HEK293 (cell line): Measurements from ENCODE around the gene C4orf36.

ENCODE experiments used
- CTCF ChIA-PET: fragments of 350-600 bp; formaldehyde crosslinking; extraction: SDS; loops from one replicate; lab custom pipeline; 2021; ENCODE audit warnings: antibody characterized with exemption; lab: Yijun Ruan, JAX
- POLR2A ChIA-PET: fragments of 300-600 bp; formaldehyde crosslinking; extraction: SDS; loops from one replicate; lab custom pipeline; 2020; ENCODE audit warnings: antibody characterized with exemption, inconsistent platforms; lab: Yijun Ruan, JAX
- H3K27ac ChIP-seq: fragments of 200-500 bp; sonication (Bioruptor generic); 2 replicates; pipeline ENCODE4 v1.5.1; 2014; ENCODE audit warnings: low read depth, low read length, control low read depth, inconsistent platforms; ENCODE audit errors: extremely low read depth
- H3K36me3 ChIP-seq, 2 experiments: fragments of 200-500 bp in 1 of 2; sonication (Bioruptor generic) in 1 of 2; 1 replicate in 1 of 2; 2 replicates in 1 of 2; pipeline ENCODE4 v1.5.1; 2014 to 2017; ENCODE audit warnings: inconsistent platforms in 2 of 2, low read length in 2 of 2; ENCODE audit not compliant: control insufficient read depth in 2 of 2, insufficient read depth in 1 of 2
- H3K4me1 ChIP-seq: fragments of 200-500 bp; sonication (Bioruptor generic); 2 replicates; pipeline ENCODE4 v1.5.1; 2014; ENCODE audit warnings: mild to moderate bottlenecking, low read length, inconsistent platforms; ENCODE audit not compliant: control insufficient read depth, insufficient read depth
- H3K4me3 ChIP-seq: 2 replicates; pipeline ENCODE4 v1.5.1; 2011; ENCODE audit warnings: low read depth, mild to moderate bottlenecking, control low read depth, low read length, moderate library complexity
- H3K9me3 ChIP-seq: fragments of 200-500 bp; sonication (Bioruptor generic); 2 replicates; pipeline ENCODE4 v1.5.1; 2014; ENCODE audit warnings: low read depth, low read length, inconsistent platforms; ENCODE audit not compliant: control insufficient read depth, insufficient read depth
- KLF10 ChIP-seq: fragments of 450-650 bp; IDR thresholded peaks from 2 replicates; pipeline ENCODE4 v1.5.1; 2018; ENCODE audit warnings: missing biosample characterization, mild to moderate bottlenecking, missing genetic modification characterization
- OVOL3 ChIP-seq: fragments of 450-650 bp; formaldehyde crosslinking; IDR thresholded peaks from 2 replicates; pipeline ENCODE4 v1.5.1; 2016; ENCODE audit warnings: missing biosample characterization, missing genetic modification characterization
- PRDM1 ChIP-seq: fragments of 450-650 bp; formaldehyde crosslinking; IDR thresholded peaks from 2 replicates; pipeline ENCODE4; 2016; ENCODE audit warnings: missing biosample characterization, missing genetic modification characterization
- SP7 ChIP-seq: fragments of 450-650 bp; formaldehyde crosslinking; IDR thresholded peaks from 2 replicates; pipeline ENCODE4 v1.5.1; 2016; ENCODE audit warnings: missing biosample characterization, missing genetic modification characterization
- YY2 ChIP-seq: fragments of 450-650 bp; formaldehyde crosslinking; IDR thresholded peaks from 2 replicates; pipeline ENCODE4 v1.5.1; 2016; ENCODE audit warnings: missing biosample characterization, missing genetic modification characterization
- ZFHX2 ChIP-seq: fragments of 450-650 bp; formaldehyde crosslinking; conservative IDR thresholded peaks from 2 replicates; pipeline ENCODE4 v1.5.1; 2016; ENCODE audit warnings: missing biosample characterization, missing genetic modification characterization
- ZNF10 ChIP-seq: fragments of 450-650 bp; formaldehyde crosslinking; IDR thresholded peaks from 2 replicates; pipeline ENCODE4 v1.5.1; 2017; ENCODE audit warnings: missing biosample characterization, missing genetic modification characterization
- ZNF121 ChIP-seq: fragments of 450-650 bp; formaldehyde crosslinking; IDR thresholded peaks from 2 replicates; pipeline ENCODE4 v1.5.1; 2016; ENCODE audit warnings: missing biosample characterization, missing genetic modification characterization
- ZNF132 ChIP-seq: fragments of 450-650 bp; formaldehyde crosslinking; IDR thresholded peaks from 2 replicates; pipeline ENCODE4 v1.5.1; 2017; ENCODE audit warnings: missing biosample characterization, missing genetic modification characterization, borderline replicate concordance
- ZNF169 ChIP-seq: fragments of 450-650 bp; formaldehyde crosslinking; IDR thresholded peaks from 2 replicates; pipeline ENCODE4 v1.5.1; 2016; ENCODE audit warnings: missing biosample characterization, missing genetic modification characterization
- ZNF175 ChIP-seq: fragments of 450-650 bp; formaldehyde crosslinking; IDR thresholded peaks from 2 replicates; pipeline ENCODE4 v1.5.1; 2016; ENCODE audit warnings: missing biosample characterization, missing genetic modification characterization
- ZNF223 ChIP-seq: fragments of 450-650 bp; formaldehyde crosslinking; IDR thresholded peaks from 2 replicates; pipeline ENCODE4 v1.5.1; 2016; ENCODE audit warnings: missing biosample characterization, missing genetic modification characterization
- ZNF24 ChIP-seq: fragments of 450-650 bp; formaldehyde crosslinking; IDR thresholded peaks from 2 replicates; pipeline ENCODE4 v1.5.1; 2016; ENCODE audit warnings: missing biosample characterization, missing genetic modification characterization
- ZNF280C ChIP-seq: fragments of 450-650 bp; formaldehyde crosslinking; IDR thresholded peaks from 2 replicates; pipeline ENCODE4 v1.5.1; 2016; ENCODE audit warnings: missing biosample characterization, missing genetic modification characterization
- ZNF391 ChIP-seq: fragments of 450-650 bp; formaldehyde crosslinking; IDR thresholded peaks from 2 replicates; pipeline ENCODE4 v1.5.1; 2016; ENCODE audit warnings: low read depth, missing biosample characterization, missing genetic modification characterization, borderline replicate concordance
- ZNF473 ChIP-seq: fragments of 450-650 bp; formaldehyde crosslinking; IDR thresholded peaks from 2 replicates; pipeline ENCODE4 v1.5.1; 2017; ENCODE audit warnings: missing biosample characterization, missing genetic modification characterization
- ZNF624 ChIP-seq: fragments of 450-650 bp; formaldehyde crosslinking; IDR thresholded peaks from 2 replicates; pipeline ENCODE4 v1.5.1; 2017; ENCODE audit warnings: missing biosample characterization, missing genetic modification characterization
- ZNF626 ChIP-seq: fragments of 450-650 bp; sonication (Bioruptor Pico); formaldehyde crosslinking; IDR thresholded peaks from 2 replicates; pipeline ENCODE4 v1.5.1; 2018; ENCODE audit warnings: missing biosample characterization, missing genetic modification characterization, inconsistent platforms
- ZNF660 ChIP-seq: fragments of 450-650 bp; IDR thresholded peaks from 2 replicates; pipeline ENCODE4 v1.5.1; 2018; ENCODE audit warnings: missing biosample characterization, mild to moderate bottlenecking, missing genetic modification characterization
- TF ChIP-seq, protein P1 (sequence below): fragments of 450-650 bp; formaldehyde crosslinking; IDR thresholded peaks from 2 replicates; pipeline ENCODE4 v1.5.1; 2016; ENCODE audit warnings: missing biosample characterization, missing genetic modification characterization
- TF ChIP-seq, protein P2 (sequence below): fragments of 450-650 bp; formaldehyde crosslinking; IDR thresholded peaks from 2 replicates; pipeline ENCODE4 v1.5.0; 2017; ENCODE audit warnings: missing biosample characterization, missing genetic modification characterization, borderline replicate concordance
- TF ChIP-seq, protein P3 (sequence below): fragments of 450-650 bp; formaldehyde crosslinking; IDR thresholded peaks from 2 replicates; pipeline ENCODE4 v1.5.1; 2016; ENCODE audit warnings: missing biosample characterization, missing genetic modification characterization
- TF ChIP-seq, protein P4 (sequence below): fragments of 450-650 bp; formaldehyde crosslinking; IDR thresholded peaks from 2 replicates; pipeline ENCODE4 v1.5.1; 2017; ENCODE audit warnings: missing biosample characterization, mild to moderate bottlenecking, missing genetic modification characterization, moderate library complexity
- TF ChIP-seq, protein P5 (sequence below): fragments of 450-650 bp; formaldehyde crosslinking; IDR thresholded peaks from 2 replicates; pipeline ENCODE4 v1.5.1; 2017; ENCODE audit warnings: missing biosample characterization, missing genetic modification characterization

C4orf36 gene

GRCh38 chr4:86870442-86871069 lies 21.7 kb downstream of the C4orf36 start (continued):
- TF ChIP-seq, protein P1, sequence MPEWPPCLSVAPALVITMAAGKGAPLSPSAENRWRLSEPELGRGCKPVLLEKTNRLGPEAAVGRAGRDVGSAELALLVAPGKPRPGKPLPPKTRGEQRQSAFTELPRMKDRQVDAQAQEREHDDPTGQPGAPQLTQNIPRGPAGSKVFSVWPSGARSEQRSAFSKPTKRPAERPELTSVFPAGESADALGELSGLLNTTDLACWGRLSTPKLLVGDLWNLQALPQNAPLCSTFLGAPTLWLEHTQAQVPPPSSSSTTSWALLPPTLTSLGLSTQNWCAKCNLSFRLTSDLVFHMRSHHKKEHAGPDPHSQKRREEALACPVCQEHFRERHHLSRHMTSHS (tag by site-specific recombination): no peak
- TF ChIP-seq, all 188 proteins: peak for 0

DNA sequence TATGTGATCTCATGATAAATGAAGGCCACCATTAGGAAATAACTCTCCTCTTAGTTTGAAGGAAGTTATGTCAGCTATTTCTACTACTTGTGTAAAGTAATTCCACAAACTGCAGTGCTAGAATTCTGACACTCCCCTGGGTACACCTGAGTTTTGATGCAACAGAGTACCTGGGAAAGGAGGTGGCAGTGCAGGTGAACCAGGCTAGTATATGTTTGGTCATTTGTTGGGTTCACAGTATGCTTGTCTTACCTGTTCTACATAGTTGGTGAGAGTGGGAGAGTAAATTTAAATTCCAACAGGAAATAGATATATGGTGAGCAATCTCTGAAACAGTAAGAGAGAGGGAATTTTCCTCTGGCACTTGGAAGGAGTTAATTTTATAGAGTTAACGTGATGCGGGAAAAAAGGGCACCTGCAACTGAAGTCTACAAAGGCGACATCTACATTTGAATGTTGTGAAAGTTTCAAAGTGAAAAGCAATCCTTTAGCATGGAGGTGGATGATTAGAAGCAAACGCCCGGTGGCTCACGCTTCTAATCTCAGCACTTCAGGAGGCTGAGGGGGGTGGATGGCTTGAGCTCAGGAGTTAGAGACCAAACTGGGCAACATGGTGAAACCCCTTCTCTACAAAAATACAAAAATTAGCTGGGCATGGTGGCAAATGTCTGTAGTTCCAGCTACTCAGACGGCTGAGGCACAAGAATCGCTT lies 34.7 kb downstream of the C4orf36 start:
- ChIA-PET CTCF (interaction anchor here (0.6 to 0.7 kb wide), 2 partner anchors 21 to 360 kb away, joined by 3 to 4 read pairs; no protein-coding TSS in a partner anchor), POLR2A (no interaction called here)
- Histone ChIP-seq H3K4me1 (no peaks in the 10 kb centered on the region), H3K27ac (no peak overlapping the region), H3K4me3 (no peak overlapping the region), H3K9me3 (no peaks in the 10 kb centered on the region), H3K36me3 (no peaks in the 10 kb centered on the region)
- TF ChIP-seq ZNF624 (tag by site-specific recombination) (no peak), ZNF175 (tag by site-specific recombination) (no peak), ZFHX2 (tag by site-specific recombination) (no peak), ZNF626 (tag by site-specific recombination) (no peak), ZNF10 (no peak), KLF10 (tag by site-specific recombination) (no peak), ZNF660 (no peak), ZNF223 (tag by site-specific recombination) (no peak), ZNF121 (no peak), ZNF24 (tag by site-specific recombination) (no peak), ZNF169 (no peak)
- TF ChIP-seq, protein P2, sequence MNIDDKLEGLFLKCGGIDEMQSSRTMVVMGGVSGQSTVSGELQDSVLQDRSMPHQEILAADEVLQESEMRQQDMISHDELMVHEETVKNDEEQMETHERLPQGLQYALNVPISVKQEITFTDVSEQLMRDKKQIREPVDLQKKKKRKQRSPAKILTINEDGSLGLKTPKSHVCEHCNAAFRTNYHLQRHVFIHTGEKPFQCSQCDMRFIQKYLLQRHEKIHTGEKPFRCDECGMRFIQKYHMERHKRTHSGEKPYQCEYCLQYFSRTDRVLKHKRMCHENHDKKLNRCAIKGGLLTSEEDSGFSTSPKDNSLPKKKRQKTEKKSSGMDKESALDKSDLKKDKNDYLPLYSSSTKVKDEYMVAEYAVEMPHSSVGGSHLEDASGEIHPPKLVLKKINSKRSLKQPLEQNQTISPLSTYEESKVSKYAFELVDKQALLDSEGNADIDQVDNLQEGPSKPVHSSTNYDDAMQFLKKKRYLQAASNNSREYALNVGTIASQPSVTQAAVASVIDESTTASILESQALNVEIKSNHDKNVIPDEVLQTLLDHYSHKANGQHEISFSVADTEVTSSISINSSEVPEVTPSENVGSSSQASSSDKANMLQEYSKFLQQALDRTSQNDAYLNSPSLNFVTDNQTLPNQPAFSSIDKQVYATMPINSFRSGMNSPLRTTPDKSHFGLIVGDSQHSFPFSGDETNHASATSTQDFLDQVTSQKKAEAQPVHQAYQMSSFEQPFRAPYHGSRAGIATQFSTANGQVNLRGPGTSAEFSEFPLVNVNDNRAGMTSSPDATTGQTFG (tag by site-specific recombination): no peak
- TF ChIP-seq, protein P3, sequence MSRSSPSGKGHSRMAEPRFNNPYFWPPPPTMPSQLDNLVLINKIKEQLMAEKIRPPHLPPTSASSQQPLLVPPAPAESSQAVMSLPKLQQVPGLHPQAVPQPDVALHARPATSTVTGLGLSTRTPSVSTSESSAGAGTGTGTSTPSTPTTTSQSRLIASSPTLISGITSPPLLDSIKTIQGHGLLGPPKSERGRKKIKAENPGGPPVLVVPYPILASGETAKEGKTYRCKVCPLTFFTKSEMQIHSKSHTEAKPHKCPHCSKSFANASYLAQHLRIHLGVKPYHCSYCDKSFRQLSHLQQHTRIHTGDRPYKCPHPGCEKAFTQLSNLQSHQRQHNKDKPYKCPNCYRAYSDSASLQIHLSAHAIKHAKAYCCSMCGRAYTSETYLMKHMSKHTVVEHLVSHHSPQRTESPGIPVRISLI (tag by site-specific recombination): no peak

- Histone ChIP-seq H3K36me3 (no peaks in the 10 kb centered on the region), H3K27ac (no peak overlapping the region), H3K4me1 (no peaks in the 10 kb centered on the region), H3K9me3 (no peaks in the 10 kb centered on the region), H3K4me3 (no peak overlapping the region)
- ChIA-PET POLR2A (no interaction called here), CTCF (interaction anchor here (0.7 kb wide), 1 partner anchor 359 kb away, joined by 3 read pairs; no protein-coding TSS in a partner anchor)
- TF ChIP-seq ZNF391 (no peak), SP7 (tag by site-specific recombination) (no peak), ZNF132 (tag by site-specific recombination) (no peak), PRDM1 (no peak), OVOL3 (tag by site-specific recombination) (no peak), ZNF280C (tag by site-specific recombination) (no peak), YY2 (no peak), ZNF473 (tag by site-specific recombination) (no peak)
- TF ChIP-seq, protein P4, sequence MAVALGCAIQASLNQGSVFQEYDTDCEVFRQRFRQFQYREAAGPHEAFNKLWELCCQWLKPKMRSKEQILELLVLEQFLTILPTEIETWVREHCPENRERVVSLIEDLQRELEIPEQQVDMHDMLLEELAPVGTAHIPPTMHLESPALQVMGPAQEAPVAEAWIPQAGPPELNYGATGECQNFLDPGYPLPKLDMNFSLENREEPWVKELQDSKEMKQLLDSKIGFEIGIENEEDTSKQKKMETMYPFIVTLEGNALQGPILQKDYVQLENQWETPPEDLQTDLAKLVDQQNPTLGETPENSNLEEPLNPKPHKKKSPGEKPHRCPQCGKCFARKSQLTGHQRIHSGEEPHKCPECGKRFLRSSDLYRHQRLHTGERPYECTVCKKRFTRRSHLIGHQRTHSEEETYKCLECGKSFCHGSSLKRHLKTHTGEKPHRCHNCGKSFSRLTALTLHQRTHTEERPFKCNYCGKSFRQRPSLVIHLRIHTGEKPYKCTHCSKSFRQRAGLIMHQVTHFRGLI (tag by site-specific recombination): no peak
- TF ChIP-seq, protein P5, sequence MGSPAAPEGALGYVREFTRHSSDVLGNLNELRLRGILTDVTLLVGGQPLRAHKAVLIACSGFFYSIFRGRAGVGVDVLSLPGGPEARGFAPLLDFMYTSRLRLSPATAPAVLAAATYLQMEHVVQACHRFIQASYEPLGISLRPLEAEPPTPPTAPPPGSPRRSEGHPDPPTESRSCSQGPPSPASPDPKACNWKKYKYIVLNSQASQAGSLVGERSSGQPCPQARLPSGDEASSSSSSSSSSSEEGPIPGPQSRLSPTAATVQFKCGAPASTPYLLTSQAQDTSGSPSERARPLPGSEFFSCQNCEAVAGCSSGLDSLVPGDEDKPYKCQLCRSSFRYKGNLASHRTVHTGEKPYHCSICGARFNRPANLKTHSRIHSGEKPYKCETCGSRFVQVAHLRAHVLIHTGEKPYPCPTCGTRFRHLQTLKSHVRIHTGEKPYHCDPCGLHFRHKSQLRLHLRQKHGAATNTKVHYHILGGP (tag by site-specific recombination): no peak
These were observed 35.3 kb downstream of the C4orf36 start for GRCh38 chr4:86856896-86857295.
